ENCODE results near the gene STK4. TPM values are rescaled to one million over a fixed set of nuclear protein-coding genes. Genes with fewer than 3 reads are reported as not detected.

The STK4 gene
- total and polyA plus RNA-seq, 3 donors from 2014 or later: 24.9 to 42.7 (median 39.6) TPM

DNA sequence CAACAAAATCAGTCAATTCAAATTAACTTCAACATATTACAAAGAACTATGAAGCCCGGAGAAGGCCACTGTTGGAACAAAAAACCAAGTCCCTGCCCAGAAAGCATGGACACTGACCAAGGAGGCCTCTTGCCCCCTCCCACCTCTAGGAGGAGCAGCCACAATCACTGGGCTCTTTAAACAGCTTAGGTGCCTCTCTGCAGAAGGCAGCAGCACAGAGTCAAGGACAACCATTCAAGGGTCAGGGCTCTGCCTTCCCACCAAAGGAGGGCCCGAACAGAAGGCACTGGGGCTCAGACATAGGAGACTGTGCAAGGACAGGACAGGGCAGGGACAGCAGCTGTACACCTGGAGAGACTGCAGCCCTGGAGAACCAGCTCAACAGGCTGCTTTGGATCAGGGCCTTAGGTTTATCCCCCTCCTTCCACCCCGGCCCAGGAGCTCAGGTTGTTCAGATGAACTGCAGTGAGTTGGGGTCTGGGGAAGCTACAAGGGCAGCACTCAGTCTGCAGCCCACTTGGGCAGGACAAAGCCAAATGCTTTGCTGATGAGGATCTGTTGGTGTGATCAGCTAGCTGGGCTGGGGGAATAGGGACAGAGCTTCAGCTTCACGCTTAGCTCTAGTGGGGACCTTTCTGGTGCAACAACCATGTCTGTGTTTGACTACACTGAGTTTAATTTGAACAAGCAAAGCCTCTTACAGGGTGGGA is 23.9 kb upstream of the STK4 start:
- intact Hi-C loops (cut with DNase I; ENCODE audit: low total_unique reads): no loop called here
- no peak for TF ChIP-seq POLR2A (IDR thresholded peaks at IDR 0.05)
- TF ChIP-seq, protein P1, sequence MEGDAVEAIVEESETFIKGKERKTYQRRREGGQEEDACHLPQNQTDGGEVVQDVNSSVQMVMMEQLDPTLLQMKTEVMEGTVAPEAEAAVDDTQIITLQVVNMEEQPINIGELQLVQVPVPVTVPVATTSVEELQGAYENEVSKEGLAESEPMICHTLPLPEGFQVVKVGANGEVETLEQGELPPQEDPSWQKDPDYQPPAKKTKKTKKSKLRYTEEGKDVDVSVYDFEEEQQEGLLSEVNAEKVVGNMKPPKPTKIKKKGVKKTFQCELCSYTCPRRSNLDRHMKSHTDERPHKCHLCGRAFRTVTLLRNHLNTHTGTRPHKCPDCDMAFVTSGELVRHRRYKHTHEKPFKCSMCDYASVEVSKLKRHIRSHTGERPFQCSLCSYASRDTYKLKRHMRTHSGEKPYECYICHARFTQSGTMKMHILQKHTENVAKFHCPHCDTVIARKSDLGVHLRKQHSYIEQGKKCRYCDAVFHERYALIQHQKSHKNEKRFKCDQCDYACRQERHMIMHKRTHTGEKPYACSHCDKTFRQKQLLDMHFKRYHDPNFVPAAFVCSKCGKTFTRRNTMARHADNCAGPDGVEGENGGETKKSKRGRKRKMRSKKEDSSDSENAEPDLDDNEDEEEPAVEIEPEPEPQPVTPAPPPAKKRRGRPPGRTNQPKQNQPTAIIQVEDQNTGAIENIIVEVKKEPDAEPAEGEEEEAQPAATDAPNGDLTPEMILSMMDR (IDR thresholded peaks at IDR 0.05): peak in 1 of 3 experiments; percentile 8
- DNase-seq: no peak

DNA sequence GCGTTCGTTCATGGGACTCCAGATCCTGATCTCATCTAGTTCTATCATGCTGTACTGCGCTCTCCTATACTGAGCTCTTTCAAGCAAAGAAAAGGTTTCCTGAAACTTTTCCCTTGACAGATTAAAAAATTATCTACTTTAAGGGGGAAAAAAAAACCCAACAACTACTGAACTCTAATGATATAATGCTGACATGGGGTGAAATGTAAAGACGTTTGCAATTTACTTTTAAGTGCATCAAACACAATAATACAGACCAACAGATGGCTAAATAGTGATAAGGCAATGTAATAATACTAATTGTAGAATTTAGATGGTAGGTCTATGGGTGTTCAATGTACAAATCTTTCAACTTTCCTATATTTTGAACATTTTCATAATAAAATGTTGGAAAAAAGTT is 22.5 kb upstream of the STK4 start:
- H3K36me3 ChIP-seq (ENCODE audit: low read depth, missing control alignments): no peaks in the 10 kb centered on the region
- TF ChIP-seq, protein P1 (IDR thresholded peaks at IDR 0.05): no peak
- TF ChIP-seq POLR2A (IDR thresholded peaks at IDR 0.05): no peak
- H3K27me3 ChIP-seq: no peaks in the 10 kb centered on the region
- peaks cover 29% of the 10 kb centered on the region for H3K4me1 ChIP-seq
- DNase-seq: no peak
- no peak overlapping the region for H3K4me3 ChIP-seq
- intact Hi-C loops (cut with DNase I; ENCODE audit: low total_unique reads): no loop called here
- H3K27ac ChIP-seq: no peak overlapping the region
- H3K9me3 ChIP-seq: no peaks in the 10 kb centered on the region
- 90 to 93% methylated on average over 4 of the region's 4 CpGs for WGBS, 2 donors

More for the DNA sequence above, 23.9 kb upstream of the STK4 start:
- Histone ChIP-seq H3K4me3 (no peak overlapping the region), H3K4me1 (peaks cover 27% of the 10 kb centered on the region), H3K27ac (no peak overlapping the region), H3K27me3 (no peaks in the 10 kb centered on the region), H3K36me3 (ENCODE audit: low read depth, missing control alignments) (no peaks in the 10 kb centered on the region), H3K9me3 (no peaks in the 10 kb centered on the region)
- WGBS, 2 donors: 48 to 53% methylated on average over 2 to 4 of the region's 4 CpGs

DNA sequence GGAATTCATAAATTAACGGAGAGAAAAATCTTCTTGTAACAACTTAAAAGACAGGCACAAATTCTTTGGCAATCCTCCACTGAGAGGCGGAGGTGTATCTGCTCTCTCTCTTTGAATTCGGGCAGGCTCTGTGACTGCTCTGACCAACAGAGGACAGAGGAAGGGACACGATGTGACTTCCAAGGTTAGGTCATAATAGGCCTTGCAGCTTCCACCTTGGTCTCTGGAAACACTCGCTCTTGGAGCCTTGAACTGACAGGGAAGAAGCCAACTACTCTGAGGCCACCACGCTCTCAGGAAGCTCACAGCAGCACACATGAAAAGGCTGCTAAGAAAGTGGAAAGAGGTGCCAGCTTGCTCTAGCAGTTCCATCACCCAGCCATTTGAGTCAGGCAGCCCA is 21.1 kb upstream of the STK4 start:
- no peaks in the 10 kb centered on the region for H3K36me3 ChIP-seq (ENCODE audit: low read depth, missing control alignments)
- intact Hi-C loops (cut with DNase I; ENCODE audit: low total_unique reads): no loop called here
- no peaks in the 10 kb centered on the region for H3K9me3 ChIP-seq
- H3K4me3 ChIP-seq: no peak overlapping the region
- TF ChIP-seq, protein P1 (IDR thresholded peaks at IDR 0.05): no peak
- no peak for TF ChIP-seq POLR2A (IDR thresholded peaks at IDR 0.05)
- 37 to 62% methylated on average over 6 of the region's 6 CpGs for WGBS, 2 donors
- H3K27me3 ChIP-seq: no peaks in the 10 kb centered on the region
- peaks cover 29% of the 10 kb centered on the region for H3K4me1 ChIP-seq
- peak overlapping the region; percentile 47 to 67 for H3K27ac ChIP-seq
- DNase-seq: peak; percentile 81

DNA sequence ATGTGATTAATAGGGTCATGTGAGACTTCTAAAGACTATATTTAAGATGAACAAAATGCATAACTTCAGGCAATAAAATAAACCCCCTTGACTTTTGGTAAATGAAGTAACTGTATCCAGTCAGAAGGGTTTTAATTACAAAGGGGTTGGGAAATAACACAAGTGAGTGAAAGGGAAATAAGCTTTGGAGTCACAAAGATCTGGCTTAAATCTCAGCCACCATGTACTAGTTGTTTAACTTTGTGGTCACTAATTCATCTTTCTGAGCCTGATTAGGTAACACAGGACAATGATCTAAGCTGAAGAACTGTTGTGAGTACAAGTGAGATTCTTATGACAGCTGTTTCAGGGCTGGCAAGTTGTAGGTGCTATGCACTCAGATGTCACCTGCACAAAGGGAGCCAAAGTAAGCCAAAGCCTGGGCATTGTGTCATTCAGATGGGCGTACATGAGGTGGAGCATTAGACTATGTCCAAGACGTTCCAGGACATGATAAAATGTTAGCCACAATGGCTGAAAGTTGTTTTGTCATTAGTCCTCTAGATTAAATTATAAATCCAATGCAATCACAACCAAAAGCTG is 19.9 kb upstream of the STK4 start:
- Histone ChIP-seq H3K27ac (peak overlapping the region in 1 of 2 donors; percentile 67), H3K36me3 (ENCODE audit: low read depth, missing control alignments) (no peaks in the 10 kb centered on the region), H3K4me1 (peaks cover 29% of the 10 kb centered on the region), H3K9me3 (no peaks in the 10 kb centered on the region), H3K27me3 (no peaks in the 10 kb centered on the region), H3K4me3 (no peak overlapping the region)
- TF ChIP-seq POLR2A (IDR thresholded peaks at IDR 0.05): no peak
- TF ChIP-seq, protein P1 (IDR thresholded peaks at IDR 0.05): no peak
- intact Hi-C loops (cut with DNase I; ENCODE audit: low total_unique reads): no loop called here
- no peak for DNase-seq
- 63 to 80% methylated on average over 2 of the region's 2 CpGs for WGBS, 2 donors

Data from testis (tissue), 3 donors.